ENCODE data around the gene ARID3A.

DNA sequence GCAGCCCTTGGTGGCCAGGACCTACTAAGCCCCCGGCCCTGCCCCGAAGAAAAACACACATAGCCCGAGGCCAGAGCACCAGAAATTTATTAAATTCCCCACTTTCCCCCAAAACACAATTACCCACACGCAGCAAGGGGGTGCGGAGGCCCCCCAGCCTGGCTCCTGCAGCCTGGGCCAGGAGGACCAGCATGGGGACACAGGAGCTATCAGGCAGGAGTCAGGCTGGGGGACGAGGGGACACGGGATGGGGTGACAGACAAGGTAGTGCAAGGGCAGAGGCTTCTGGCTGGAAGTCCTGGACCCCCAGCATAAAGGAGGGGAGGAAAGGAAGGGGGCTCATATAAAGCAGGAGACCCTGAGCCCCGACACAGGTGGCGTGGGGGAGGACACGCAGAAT lies 29.4 kb upstream of the ARID3A start:
- TF ChIP-seq POLR2AphosphoS5 (IDR thresholded peaks at IDR 0.05; ENCODE audit: low read depth, low read length) (no peak), TCF7L2 (IDR thresholded peaks at IDR 0.05; ENCODE audit: low read depth, low read length) (no peak)
- TF ChIP-seq, protein P1, sequence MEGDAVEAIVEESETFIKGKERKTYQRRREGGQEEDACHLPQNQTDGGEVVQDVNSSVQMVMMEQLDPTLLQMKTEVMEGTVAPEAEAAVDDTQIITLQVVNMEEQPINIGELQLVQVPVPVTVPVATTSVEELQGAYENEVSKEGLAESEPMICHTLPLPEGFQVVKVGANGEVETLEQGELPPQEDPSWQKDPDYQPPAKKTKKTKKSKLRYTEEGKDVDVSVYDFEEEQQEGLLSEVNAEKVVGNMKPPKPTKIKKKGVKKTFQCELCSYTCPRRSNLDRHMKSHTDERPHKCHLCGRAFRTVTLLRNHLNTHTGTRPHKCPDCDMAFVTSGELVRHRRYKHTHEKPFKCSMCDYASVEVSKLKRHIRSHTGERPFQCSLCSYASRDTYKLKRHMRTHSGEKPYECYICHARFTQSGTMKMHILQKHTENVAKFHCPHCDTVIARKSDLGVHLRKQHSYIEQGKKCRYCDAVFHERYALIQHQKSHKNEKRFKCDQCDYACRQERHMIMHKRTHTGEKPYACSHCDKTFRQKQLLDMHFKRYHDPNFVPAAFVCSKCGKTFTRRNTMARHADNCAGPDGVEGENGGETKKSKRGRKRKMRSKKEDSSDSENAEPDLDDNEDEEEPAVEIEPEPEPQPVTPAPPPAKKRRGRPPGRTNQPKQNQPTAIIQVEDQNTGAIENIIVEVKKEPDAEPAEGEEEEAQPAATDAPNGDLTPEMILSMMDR (IDR thresholded peaks at IDR 0.05), result no peak
- TF ChIP-seq, protein P2, sequence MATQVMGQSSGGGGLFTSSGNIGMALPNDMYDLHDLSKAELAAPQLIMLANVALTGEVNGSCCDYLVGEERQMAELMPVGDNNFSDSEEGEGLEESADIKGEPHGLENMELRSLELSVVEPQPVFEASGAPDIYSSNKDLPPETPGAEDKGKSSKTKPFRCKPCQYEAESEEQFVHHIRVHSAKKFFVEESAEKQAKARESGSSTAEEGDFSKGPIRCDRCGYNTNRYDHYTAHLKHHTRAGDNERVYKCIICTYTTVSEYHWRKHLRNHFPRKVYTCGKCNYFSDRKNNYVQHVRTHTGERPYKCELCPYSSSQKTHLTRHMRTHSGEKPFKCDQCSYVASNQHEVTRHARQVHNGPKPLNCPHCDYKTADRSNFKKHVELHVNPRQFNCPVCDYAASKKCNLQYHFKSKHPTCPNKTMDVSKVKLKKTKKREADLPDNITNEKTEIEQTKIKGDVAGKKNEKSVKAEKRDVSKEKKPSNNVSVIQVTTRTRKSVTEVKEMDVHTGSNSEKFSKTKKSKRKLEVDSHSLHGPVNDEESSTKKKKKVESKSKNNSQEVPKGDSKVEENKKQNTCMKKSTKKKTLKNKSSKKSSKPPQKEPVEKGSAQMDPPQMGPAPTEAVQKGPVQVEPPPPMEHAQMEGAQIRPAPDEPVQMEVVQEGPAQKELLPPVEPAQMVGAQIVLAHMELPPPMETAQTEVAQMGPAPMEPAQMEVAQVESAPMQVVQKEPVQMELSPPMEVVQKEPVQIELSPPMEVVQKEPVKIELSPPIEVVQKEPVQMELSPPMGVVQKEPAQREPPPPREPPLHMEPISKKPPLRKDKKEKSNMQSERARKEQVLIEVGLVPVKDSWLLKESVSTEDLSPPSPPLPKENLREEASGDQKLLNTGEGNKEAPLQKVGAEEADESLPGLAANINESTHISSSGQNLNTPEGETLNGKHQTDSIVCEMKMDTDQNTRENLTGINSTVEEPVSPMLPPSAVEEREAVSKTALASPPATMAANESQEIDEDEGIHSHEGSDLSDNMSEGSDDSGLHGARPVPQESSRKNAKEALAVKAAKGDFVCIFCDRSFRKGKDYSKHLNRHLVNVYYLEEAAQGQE (IDR thresholded peaks at IDR 0.05; ENCODE audit: insufficient read depth in 1 of 2, low read depth in 2 of 2, low read length in 1 of 2), result no peak

Data from Panc1 (cell line).